GM12891 (cell line): Measurements from ENCODE around the gene CENPN.

ENCODE experiments used
- POLR2A ChIP-seq: IDR thresholded peaks from 2 replicates; pipeline ENCODE4 v1.6.1; 2011; ENCODE audit warnings: low read depth, low read length, control low read depth
- POLR2AphosphoS5 ChIP-seq: IDR thresholded peaks from 2 replicates; pipeline ENCODE4 v1.6.1; 2011; ENCODE audit warnings: low read depth, low read length, control low read depth
- TAF1 ChIP-seq: IDR thresholded peaks from 2 replicates; pipeline ENCODE4 v1.6.1; 2011; ENCODE audit warnings: low read depth, low read length, control low read depth

DNA sequence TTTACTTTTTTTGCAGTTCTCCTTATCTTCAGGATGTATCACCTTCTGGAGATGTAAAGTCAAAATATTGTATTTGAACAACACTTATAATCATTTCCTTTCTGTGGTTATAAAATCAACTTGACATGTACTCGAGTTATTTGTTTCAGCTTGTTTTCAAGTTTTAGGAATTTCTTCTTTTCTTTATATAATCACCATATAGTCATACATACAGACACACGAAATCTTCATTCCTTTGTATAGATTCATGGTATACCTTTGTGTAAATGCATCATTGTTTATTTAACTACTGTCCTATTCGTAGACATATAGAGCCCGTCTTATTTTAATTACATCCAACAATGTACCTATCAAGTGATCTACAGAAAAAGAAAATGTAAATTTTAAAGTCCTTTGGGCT is 40.4 kb upstream of the CENPN start:
- TF ChIP-seq POLR2AphosphoS5 (no peak), TAF1 (no peak), POLR2A (no peak)
